Mucosa of rectum (tissue), 2 donors: Measurements from ENCODE around the gene ARAP1.
A peak's percentile ranks its signal among the peaks of the same experiment; 100 is the strongest.

Source experiments
- H3K27ac ChIP-seq, 2 donors: one replicate each; pipeline ENCODE4 v1.7.0; 2013; ENCODE audit warnings: inconsistent platforms in 2 of 2, low read depth in 2 of 2, low read length in 2 of 2
- H3K27me3 ChIP-seq, 2 donors: one replicate each; pipeline ENCODE4 v1.7.0; 2013; ENCODE audit warnings: low read length in 2 of 2; ENCODE audit not compliant: control insufficient read depth in 2 of 2, insufficient read depth in 2 of 2
- H3K36me3 ChIP-seq, 2 donors: one replicate each; pipeline ENCODE4 v1.7.0; 2013; ENCODE audit warnings: low read length in 2 of 2; ENCODE audit not compliant: control insufficient read depth in 2 of 2, insufficient read depth in 2 of 2
- H3K4me1 ChIP-seq, 2 donors: one replicate each; pipeline ENCODE4 v1.7.0; 2013; ENCODE audit warnings: low read length in 2 of 2, mild to moderate bottlenecking in 1 of 2; ENCODE audit not compliant: control insufficient read depth in 2 of 2, insufficient read depth in 2 of 2
- H3K4me3 ChIP-seq, 2 donors: one replicate each; pipeline ENCODE4 v1.7.0; 2013; ENCODE audit warnings: low read length in 2 of 2
- H3K9ac ChIP-seq, 2 donors: one replicate each; pipeline ENCODE4 v1.7.0; 2013; ENCODE audit warnings: low read length in 2 of 2, low read depth in 1 of 2, mild to moderate bottlenecking in 1 of 2
- H3K9me3 ChIP-seq, 2 donors: one replicate each; pipeline ENCODE4 v1.7.0; 2013; ENCODE audit warnings: low read length in 2 of 2; ENCODE audit not compliant: control insufficient read depth in 2 of 2
- donor health status: healthy.
- donor health status: Normal muscosa, but diverticular disease.

The ARAP1 gene

DNA sequence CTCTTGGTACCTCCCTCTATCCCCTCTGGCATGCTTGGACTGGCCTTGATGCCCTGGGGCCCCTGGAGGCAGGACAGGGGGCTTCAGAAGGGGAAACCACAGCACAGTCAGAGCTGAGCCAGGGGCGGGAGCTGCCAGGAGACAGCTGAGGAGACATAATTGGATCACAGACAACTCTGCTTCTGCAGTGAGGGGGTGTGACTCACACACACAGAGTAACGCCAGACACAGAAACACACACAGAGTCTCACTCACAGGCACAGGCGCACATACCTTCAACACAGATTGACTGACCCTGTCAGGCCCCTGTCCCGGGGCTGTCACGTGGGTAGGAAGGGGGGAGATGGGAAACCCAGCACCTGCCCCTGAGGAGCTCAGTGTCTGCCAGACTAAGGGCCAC, 21.1 kb upstream of the ARAP1 start:
- H3K9me3 ChIP-seq: no peaks in the 10 kb centered on the region
- peaks cover 55 to 59% of the 10 kb centered on the region in 2 donors for H3K4me1 ChIP-seq
- peak overlapping the region in 1 of 2 donors; percentile 28 for H3K9ac ChIP-seq
- no peaks in the 10 kb centered on the region for H3K27me3 ChIP-seq
- H3K27ac ChIP-seq: peak overlapping the region in 1 of 2 donors; percentile 12
- H3K36me3 ChIP-seq: peaks cover 30 to 32% of the 10 kb centered on the region in 2 donors
- H3K4me3 ChIP-seq: peak overlapping the region in 1 of 2 donors; percentile 0

- Histone ChIP-seq H3K4me1 (peaks cover 43 to 49% of the 10 kb centered on the region in 2 donors), H3K36me3 (peaks cover 28 to 32% of the 10 kb centered on the region in 2 donors), H3K4me3 (no peak overlapping the region), H3K9me3 (no peaks in the 10 kb centered on the region), H3K9ac (no peak overlapping the region), H3K27ac (no peak overlapping the region), H3K27me3 (no peaks in the 10 kb centered on the region)
Measured at GRCh38 chr11:72772059-72772458, 19.9 kb upstream of the ARAP1 start.

DNA sequence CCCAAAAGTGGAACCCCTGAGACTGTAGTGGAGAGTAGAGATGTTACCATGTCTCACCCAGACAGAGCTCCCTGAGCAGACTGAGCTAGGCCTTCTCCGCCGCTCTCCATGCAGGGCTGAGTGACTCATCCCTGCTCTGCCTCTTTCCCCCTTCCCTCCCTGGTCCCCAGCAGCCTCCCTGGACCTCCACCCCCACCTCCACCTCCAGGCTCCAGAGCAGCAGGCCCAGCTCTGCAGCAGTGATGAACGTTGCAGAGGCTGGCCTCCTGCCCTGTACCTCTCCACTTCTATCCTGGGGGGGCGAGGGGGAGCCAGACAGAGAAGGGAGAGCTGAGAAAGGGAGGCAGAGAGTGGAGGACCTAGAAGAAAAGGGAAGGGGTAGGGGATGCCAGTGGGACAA, 19.3 kb upstream of the ARAP1 start:
- no peaks in the 10 kb centered on the region for H3K27me3 ChIP-seq
- no peak overlapping the region for H3K27ac ChIP-seq
- peaks cover 40 to 44% of the 10 kb centered on the region in 2 donors for H3K4me1 ChIP-seq
- no peaks in the 10 kb centered on the region for H3K9me3 ChIP-seq
- no peak overlapping the region for H3K4me3 ChIP-seq
- peaks cover 26 to 28% of the 10 kb centered on the region in 2 donors for H3K36me3 ChIP-seq
- no peak overlapping the region for H3K9ac ChIP-seq

GRCh38 chr11:72770799-72771198, 18.6 kb upstream of the ARAP1 start:
- peaks cover 25 to 26% of the 10 kb centered on the region in 2 donors for H3K36me3 ChIP-seq
- no peaks in the 10 kb centered on the region for H3K9me3 ChIP-seq
- no peaks in the 10 kb centered on the region for H3K27me3 ChIP-seq
- peaks cover 35 to 37% of the 10 kb centered on the region in 2 donors for H3K4me1 ChIP-seq
- no peak overlapping the region for H3K4me3 ChIP-seq
- no peak overlapping the region for H3K27ac ChIP-seq
- no peak overlapping the region for H3K9ac ChIP-seq

DNA sequence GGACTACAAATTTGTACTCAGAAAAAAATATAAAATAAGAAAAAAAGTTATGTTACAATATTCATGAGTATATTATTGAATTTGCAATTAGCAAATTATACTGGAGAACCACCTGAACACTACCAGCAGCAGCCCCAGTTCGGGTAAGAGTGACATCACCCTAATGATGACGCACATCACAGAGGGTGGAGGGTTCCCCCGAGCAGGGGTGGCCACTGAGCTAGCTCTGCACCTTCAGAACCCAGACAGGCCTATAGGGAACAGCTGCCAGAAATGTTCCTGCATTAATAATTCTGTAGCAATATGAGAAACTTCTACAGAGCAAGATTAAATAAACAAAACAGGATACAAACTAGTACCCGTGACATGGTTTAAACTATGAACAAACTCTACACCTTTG, 17.5 kb upstream of the ARAP1 start:
- Histone ChIP-seq H3K4me3 (no peak overlapping the region), H3K27me3 (no peaks in the 10 kb centered on the region), H3K4me1 (peaks cover 25 to 31% of the 10 kb centered on the region in 2 donors), H3K9me3 (no peaks in the 10 kb centered on the region), H3K27ac (no peak overlapping the region), H3K36me3 (peaks cover 22 to 25% of the 10 kb centered on the region in 2 donors), H3K9ac (no peak overlapping the region)

DNA sequence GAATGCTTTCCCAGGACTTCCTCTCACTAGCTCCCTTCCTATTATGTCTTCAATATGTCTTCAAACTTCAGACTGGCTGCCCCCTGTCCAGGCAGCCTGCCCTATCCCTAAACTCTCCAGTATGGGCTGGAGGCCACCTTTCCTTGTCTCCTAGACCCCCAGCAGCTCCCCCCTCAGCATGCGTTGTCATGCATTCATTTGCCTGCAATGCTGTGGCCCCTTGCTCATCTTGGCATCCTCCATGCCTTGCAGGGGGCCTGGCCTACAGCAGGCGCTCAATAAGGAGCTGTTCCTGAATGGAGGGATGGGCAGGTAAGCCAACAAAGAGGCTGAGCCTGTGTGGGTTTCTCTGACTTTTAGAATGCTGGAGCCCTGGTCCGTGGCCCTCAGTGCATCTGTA, 16.4 kb upstream of the ARAP1 start:
- no peaks in the 10 kb centered on the region for H3K27me3 ChIP-seq
- H3K9ac ChIP-seq: no peak overlapping the region
- H3K4me1 ChIP-seq: peaks cover 23 to 32% of the 10 kb centered on the region in 2 donors
- H3K27ac ChIP-seq: no peak overlapping the region
- H3K4me3 ChIP-seq: no peak overlapping the region
- H3K9me3 ChIP-seq: no peaks in the 10 kb centered on the region
- H3K36me3 ChIP-seq: peaks cover 20 to 21% of the 10 kb centered on the region in 2 donors

GRCh38 chr11:72767203-72768062, 15.2 kb upstream of the ARAP1 start:
- Histone ChIP-seq H3K27me3 (no peaks in the 10 kb centered on the region), H3K4me1 (peaks cover 21 to 22% of the 10 kb centered on the region in 2 donors), H3K36me3 (peaks cover 23 to 27% of the 10 kb centered on the region in 2 donors), H3K4me3 (no peak overlapping the region), H3K9ac (no peak overlapping the region), H3K9me3 (no peaks in the 10 kb centered on the region), H3K27ac (no peak overlapping the region)

GRCh38 chr11:72766152-72766902, 14.1 kb upstream of the ARAP1 start:
- H3K27ac ChIP-seq: no peak overlapping the region
- no peaks in the 10 kb centered on the region for H3K27me3 ChIP-seq
- no peaks in the 10 kb centered on the region for H3K9me3 ChIP-seq
- H3K4me1 ChIP-seq: peaks cover 13 to 17% of the 10 kb centered on the region in 2 donors
- no peak overlapping the region for H3K4me3 ChIP-seq
- peaks cover 18 to 24% of the 10 kb centered on the region in 2 donors for H3K36me3 ChIP-seq
- H3K9ac ChIP-seq: no peak overlapping the region

DNA sequence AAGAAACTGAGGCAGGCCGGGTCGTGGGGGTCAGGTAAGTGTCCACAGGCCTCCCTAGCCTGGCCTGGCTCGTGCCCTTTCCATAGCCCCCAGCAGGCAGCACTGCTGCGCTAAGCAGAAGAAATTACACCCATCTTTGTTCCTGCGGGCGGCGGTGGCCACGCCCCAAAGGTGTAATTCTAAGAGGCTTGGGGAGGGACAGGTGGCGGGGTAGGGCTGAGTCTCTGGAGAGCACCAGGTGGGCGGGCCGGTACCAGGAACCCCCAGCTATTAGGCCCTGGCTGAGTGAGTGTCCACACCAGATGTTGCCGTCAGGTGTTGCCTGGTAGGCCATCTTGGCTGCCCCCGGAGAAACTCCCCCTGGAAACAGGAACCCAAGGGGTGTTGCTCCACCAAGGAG, 12.3 kb upstream of the ARAP1 start:
- no peaks in the 10 kb centered on the region for H3K27me3 ChIP-seq
- H3K4me1 ChIP-seq: peaks cover 12 to 17% of the 10 kb centered on the region in 2 donors
- no peaks in the 10 kb centered on the region for H3K9me3 ChIP-seq
- peak overlapping the region in 1 of 2 donors; percentile 39 for H3K9ac ChIP-seq
- H3K36me3 ChIP-seq: peaks cover 15% of the 10 kb centered on the region in 2 donors
- H3K4me3 ChIP-seq: peak overlapping the region in 1 of 2 donors; percentile 13
- peak overlapping the region; percentile 63 to 65 for H3K27ac ChIP-seq

GRCh38 chr11:72763823-72764222, 11.6 kb upstream of the ARAP1 start:
- Histone ChIP-seq H3K27me3 (no peaks in the 10 kb centered on the region), H3K4me1 (peaks cover 14 to 21% of the 10 kb centered on the region in 2 donors), H3K36me3 (peaks cover 19 to 21% of the 10 kb centered on the region in 2 donors), H3K4me3 (no peak overlapping the region), H3K9me3 (no peaks in the 10 kb centered on the region), H3K27ac (no peak overlapping the region), H3K9ac (peak overlapping the region in 1 of 2 donors; percentile 39)
